GM12878 (cell line): ENCODE results near the gene SGF29. TPM values are rescaled to one million over a fixed set of nuclear protein-coding genes. Genes with fewer than 3 reads are reported as not detected.

Experiments used
- ATAC-seq: fragments of 200-7000 bp; cut with Tn5 transposase; 3 replicates; pipeline ENCODE4 v1.9.1; 2020; ENCODE audit warnings: mild to moderate bottlenecking, moderate library complexity
- BruUV-seq: library from RNA; stranded (reverse); fragments of 400-500 nt; replicated peaks from 2 replicates; lab custom pipeline; 2021; lab: Mats Ljungman, UMichigan
- CTCF ChIA-PET: fragments of 300-600 bp; sonication (Branson Sonifier 250); formaldehyde crosslinking; extraction: SDS; loops from one replicate; lab custom pipeline; 2021; ENCODE audit warnings: inconsistent platforms; lab: Yijun Ruan, JAX
- POLR2A ChIA-PET: fragments of 350-600 bp; formaldehyde crosslinking; extraction: SDS; loops from one replicate; lab custom pipeline; 2021; ENCODE audit warnings: inconsistent platforms; lab: Charles Lee
- RAD21 ChIA-PET: fragments of 300-600 bp; sonication (Branson Sonifier 250); formaldehyde crosslinking; loops from one replicate; lab custom pipeline; 2023; ENCODE audit warnings: antibody characterized with exemption; ENCODE audit not compliant: unreplicated experiment; lab: Charles Lee
- SMC1A ChIA-PET: fragments of 300-600 bp; sonication (Branson Sonifier 250); formaldehyde crosslinking; loops from one replicate; lab custom pipeline; 2023; ENCODE audit not compliant: unreplicated experiment, uncharacterized antibody; lab: Charles Lee
- DNase-seq: peaks from one replicate; pipeline ENCODE4 v3.0.0-alpha.2; 2011; ENCODE audit warnings: low read depth, low spot score
- FAIRE-seq: peaks from 3 replicates; lab custom pipeline; 2011; peaks lifted over from hg19 to GRCh38; lab: Jason Lieb, UNC
- H2AFZ ChIP-seq: 2 replicates; pipeline ENCODE4 v1.6.0; 2011; ENCODE audit warnings: low read depth, low read length, control low read depth; ENCODE audit not compliant: control insufficient read depth
- H3K27ac ChIP-seq: 2 replicates; pipeline ENCODE4 v1.5.1; 2011; ENCODE audit warnings: control low read depth; ENCODE audit not compliant: control insufficient read depth, insufficient read depth
- H3K27me3 ChIP-seq, 2 experiments: replicated peaks in 1 of 2; 2 replicates each; pipeline versions ENCODE4 v1.6.0 to v1.6.1; 2011; ENCODE audit warnings: low read length in 1 of 2; ENCODE audit not compliant: control insufficient read depth in 2 of 2, insufficient read depth in 2 of 2
- H3K36me3 ChIP-seq, 2 experiments: 2 replicates each; pipeline ENCODE4 v1.5.1; 2011; ENCODE audit warnings: low read length in 1 of 2; ENCODE audit not compliant: control insufficient read depth in 2 of 2, insufficient read depth in 2 of 2
- H3K4me1 ChIP-seq: 2 replicates; pipeline ENCODE4 v1.6.1; 2011; ENCODE audit warnings: mild to moderate bottlenecking, low read length, moderate library complexity, mixed read lengths; ENCODE audit not compliant: control insufficient read depth, insufficient read depth
- H3K4me2 ChIP-seq: 2 replicates; pipeline ENCODE4 v1.6.0; 2011; ENCODE audit warnings: control low read depth; ENCODE audit not compliant: control insufficient read depth, insufficient read depth
- H3K4me3 ChIP-seq: fragments of 200-600 bp; sonication (generic); 2 replicates; pipeline ENCODE4 v1.5.1; 2016
- H3K79me2 ChIP-seq: 2 replicates; pipeline ENCODE4 v1.6.0; 2011; ENCODE audit warnings: low read length; ENCODE audit not compliant: control insufficient read depth, insufficient read depth
- H3K9ac ChIP-seq: 2 replicates; pipeline ENCODE4 v1.8.0; 2011; ENCODE audit warnings: low read length, control low read depth, mixed read lengths; ENCODE audit not compliant: control insufficient read depth, insufficient read depth
- H3K9me3 ChIP-seq: replicated peaks from 3 replicates; pipeline ENCODE4 v1.5.1; 2011; ENCODE audit warnings: mild to moderate bottlenecking, low read length; ENCODE audit not compliant: control insufficient read depth, insufficient read depth
- H4K20me1 ChIP-seq: 2 replicates; pipeline ENCODE4 v1.6.0; 2011; ENCODE audit not compliant: control insufficient read depth, insufficient read depth
- BACH1 ChIP-seq: fragments of 450-650 bp; IDR thresholded peaks from 2 replicates; pipeline ENCODE4 v1.6.1; 2017; ENCODE audit warnings: mild to moderate bottlenecking, borderline replicate concordance
- CBFB ChIP-seq: IDR thresholded peaks from 2 replicates; pipeline ENCODE4 v1.6.1; 2016; ENCODE audit warnings: antibody characterized with exemption, low read depth
- CHD2 ChIP-seq: IDR thresholded peaks from 2 replicates; pipeline ENCODE4 v1.6.1; 2011; ENCODE audit warnings: low read depth, low read length, improper control_type of control experiment, borderline replicate concordance
- ETV6 ChIP-seq, 2 experiments: fragments of 450-650 bp in 1 of 2; IDR thresholded peaks in 1 of 2; conservative IDR thresholded peaks in 1 of 2; 2 replicates each; pipeline ENCODE4 v1.6.1; 2014; ENCODE audit warnings: antibody characterized with exemption in 1 of 2, borderline replicate concordance in 1 of 2, low read depth in 1 of 2, mild to moderate bottlenecking in 1 of 2, moderate library complexity in 1 of 2
- GATAD2B ChIP-seq: fragments of 450-650 bp; conservative IDR thresholded peaks from 2 replicates; pipeline ENCODE4 v1.6.1; 2017; ENCODE audit warnings: low read depth, mild to moderate bottlenecking, moderate library complexity
- JUNB ChIP-seq: IDR thresholded peaks from 2 replicates; pipeline ENCODE4 v1.6.1; 2016; ENCODE audit warnings: antibody characterized with exemption, mild to moderate bottlenecking
- MLLT1 ChIP-seq: fragments of 450-650 bp; IDR thresholded peaks from 2 replicates; pipeline ENCODE4 v1.6.1; 2016; ENCODE audit warnings: mild to moderate bottlenecking
- MTA2 ChIP-seq: fragments of 450-650 bp; IDR thresholded peaks from 2 replicates; pipeline ENCODE4 v1.6.1; 2016; ENCODE audit warnings: low read depth, mild to moderate bottlenecking, moderate library complexity
- NR2F1 ChIP-seq: fragments of 450-650 bp; conservative IDR thresholded peaks from 2 replicates; pipeline ENCODE4 v1.6.1; 2017; ENCODE audit warnings: mild to moderate bottlenecking
- SKIL ChIP-seq: fragments of 450-650 bp; IDR thresholded peaks from 2 replicates; pipeline ENCODE4 v1.6.1; 2017; ENCODE audit warnings: mild to moderate bottlenecking, low read depth, inconsistent platforms; ENCODE audit not compliant: poor library complexity, severe bottlenecking
- SREBF2 ChIP-seq: IDR thresholded peaks from 2 replicates; pipeline ENCODE4 v1.6.1; 2012; ENCODE audit warnings: mild to moderate bottlenecking, low read length
- ZNF384 ChIP-seq: IDR thresholded peaks from 2 replicates; pipeline ENCODE4 v1.6.1; 2012; ENCODE audit warnings: low read depth, mild to moderate bottlenecking, low read length, improper control_type of control experiment, borderline replicate concordance
- WGBS: methylation state at CpG from one replicate; pipeline ENCODE4 v1.1.6; 2016; ENCODE audit warnings: low lambda C conversion rate; ENCODE audit not compliant: insufficient replicate concordance, insufficient coverage; ENCODE audit errors: missing lambda C conversion rate; 5-methylcytosine and 5-hydroxymethylcytosine counted together
- in situ Hi-C: fragments of 300-500 bp; cut with MboI; formaldehyde crosslinking; loops from 9 replicates; pipeline ENCODE4 v1.14.3; 2018; ENCODE audit warnings: mixed read lengths
- intact Hi-C: fragments of 100-400 bp; cut with micrococcal nuclease; formaldehyde crosslinking; loops from one replicate; pipeline ENCODE4 v1.14.2; 2022; ENCODE audit not compliant: unreplicated experiment
- polyA plus RNA-seq, 11 experiments: library from polyadenylated mRNA; depleted of rRNA in 4 of 11; unstranded in 6 of 11; stranded (reverse) in 5 of 11; fragments of >200 nt; fragmentation: Nextera tagmentation in 4 of 11; fragmentation: Illumina TruSeq in 1 of 11; extraction: Ambion mirVana in 4 of 11; extraction: Trizol in 1 of 11; gene quantifications; 1 replicate in 1 of 11; 2 replicates in 10 of 11; pipeline versions ENCODE4 v1.2.1 to v1.2.3, GENCODE V29; 2011 to 2016; ENCODE audit warnings: inconsistent platforms in 2 of 11, missing spikeins in 2 of 11, low read depth in 1 of 11
- total RNA-seq, 4 experiments: library from RNA; depleted of rRNA in 3 of 4; stranded (reverse); fragments of >200 nt in 3 of 4; fragmentation: Illumina TruSeq in 1 of 4; extraction: Trizol in 1 of 4; gene quantifications; 2 replicates each; pipeline versions ENCODE4 v1.2.1 to v1.2.3, GENCODE V29; 2013 to 2021

SGF29 gene
- total and polyA plus RNA-seq, 10 of the 15 experiments (the other 5 are each of a cell fraction or from before 2014, with no cell fraction given): 2.2 to 20.1 (median 12.3) TPM

- ChIA-PET CTCF (no interaction called here), SMC1A (interaction anchor here (0.6 kb wide), 1 partner anchor 13 kb away, joined by 3 read pairs; no protein-coding TSS in a partner anchor), RAD21 (no interaction called here), POLR2A (no interaction called here)
- Histone ChIP-seq H3K9me3 (no peaks in the 10 kb centered on the region), H4K20me1 (no peaks in the 10 kb centered on the region), H3K4me2 (no peak overlapping the region), H3K4me1 (peaks cover 6% of the 10 kb centered on the region), H3K79me2 (no peaks in the 10 kb centered on the region), H3K27ac (no peak overlapping the region), H3K9ac (no peak overlapping the region), H3K27me3 (no peaks in the 10 kb centered on the region; a peak in 1 of 4 replicates), H3K36me3 (no peaks in the 10 kb centered on the region), H3K4me3 (no peak overlapping the region), H2AFZ (no peak overlapping the region)
- 67% methylated on average over 13 of the region's 13 CpGs for WGBS
- TF ChIP-seq CBFB (no peak), ZNF384 (no peak), NR2F1 (no peak)
- DNase-seq: no peak
- no peak for ATAC-seq
- intact Hi-C loops: no loop called here
- in situ Hi-C loops: no loop called here
- BruUV-seq: no TSS peak
- no peak for FAIRE-seq
Observed at GRCh38 chr16:28537964-28538732, 15.6 kb upstream of the SGF29 start.

- ChIA-PET RAD21 (no interaction called here), SMC1A (no interaction called here), CTCF (no interaction called here), POLR2A (no interaction called here)
- Histone ChIP-seq H3K36me3 (no peaks in the 10 kb centered on the region), H3K9me3 (no peaks in the 10 kb centered on the region), H3K79me2 (no peaks in the 10 kb centered on the region), H3K4me1 (peaks cover 7% of the 10 kb centered on the region), H2AFZ (no peak within 1 kb of the TSS), H3K4me2 (no peak within 1 kb of the TSS), H3K4me3 (no peak within 1 kb of the TSS), H4K20me1 (no peaks in the 10 kb centered on the region), H3K27ac (no peak within 1 kb of the TSS), H3K27me3 (no peaks in the 10 kb centered on the region; a peak in 1 of 4 replicates), H3K9ac (no peak within 1 kb of the TSS)
- BruUV-seq: no TSS peak
- ATAC-seq: no peak; the same call in 2 of the 3 replicates
- WGBS: 46% methylated on average over 19 of the region's 22 CpGs
- intact Hi-C loops: no loop called here
- no peak for DNase-seq
- in situ Hi-C loops: no loop called here
- FAIRE-seq: no peak
- TF ChIP-seq SREBF2: no peak
- TF ChIP-seq JUNB: no peak
- no peak for TF ChIP-seq MTA2
- TF ChIP-seq ETV6 (conservative IDR thresholded peaks at IDR 0.05 in 1 of 2, IDR thresholded peaks at IDR 0.05 in 1 of 2; ENCODE audit: borderline replicate concordance in 1 of 2, low read depth in 1 of 2): no peak
- no peak for TF ChIP-seq MLLT1
- TF ChIP-seq BACH1: no peak
- no peak for TF ChIP-seq SKIL
- no peak for TF ChIP-seq CHD2
- no peak for TF ChIP-seq GATAD2B
Observed at GRCh38 chr16:28538733-28539596, 14.8 kb upstream of the SGF29 start, which contains the start of gene NUPR1. TSS of gene NUPR1 (minus strand) at chr16:28538974. CDS start at chr16:28538907, 67 bp downstream.
